Measurements from ENCODE around the gene THRAP3. TPM values are rescaled to one million over a fixed set of nuclear protein-coding genes. Genes with fewer than 3 reads are reported as not detected.

The THRAP3 gene
- polyA plus RNA-seq, 1 experiment, result 45.8 TPM

GRCh38 chr1:36273024-36273423 lies 48.8 kb downstream of the THRAP3 start:
- ChIA-PET CTCF (interaction anchor here (1.1 kb wide), 1 partner anchor 124 kb away, joined by 3 read pairs; the partner anchor contains the start of gene TRAPPC3), POLR2A (no interaction called here)
- no peak for TF ChIP-seq CTCF (IDR thresholded peaks at IDR 0.05; ENCODE audit: insufficient read depth, low read depth, low read length)
- peaks cover 7% of the 10 kb centered on the region for H3K36me3 ChIP-seq (ENCODE audit: control insufficient read depth, insufficient read depth, low read length)
- no peaks in the 10 kb centered on the region for H3K27me3 ChIP-seq (ENCODE audit: control insufficient read depth, insufficient read depth, low read length)
- no peak overlapping the region for H3K4me3 ChIP-seq (ENCODE audit: low read depth, low read length)
- no peak for DNase-seq (ENCODE audit: low read depth)

- DNase-seq (ENCODE audit: low read depth), result no peak
- TF ChIP-seq CTCF (IDR thresholded peaks at IDR 0.05; ENCODE audit: insufficient read depth, low read depth, low read length), result no peak
- POLR2A ChIA-PET, result no interaction called here
- CTCF ChIA-PET, result interaction anchor here (0.6 to 0.9 kb wide), 2 partner anchors 30 to 32 kb away, joined by 3 read pairs; no protein-coding TSS in a partner anchor
- Histone ChIP-seq H3K4me3 (ENCODE audit: low read depth, low read length) (no peak overlapping the region), H3K36me3 (ENCODE audit: control insufficient read depth, insufficient read depth, low read length) (peaks cover 5% of the 10 kb centered on the region), H3K27me3 (ENCODE audit: control insufficient read depth, insufficient read depth, low read length) (no peaks in the 10 kb centered on the region)
Observed at GRCh38 chr1:36274201-36274600, 50.0 kb downstream of the THRAP3 start.

GRCh38 chr1:36276688-36277087 lies 52.4 kb downstream of the THRAP3 start:
- Histone ChIP-seq H3K27me3 (ENCODE audit: control insufficient read depth, insufficient read depth, low read length) (no peaks in the 10 kb centered on the region), H3K36me3 (ENCODE audit: control insufficient read depth, insufficient read depth, low read length) (peaks cover 1% of the 10 kb centered on the region; the same call in 1 of the 2 replicates), H3K4me3 (ENCODE audit: low read depth, low read length) (no peak overlapping the region)
- no peak for TF ChIP-seq CTCF (IDR thresholded peaks at IDR 0.05; ENCODE audit: insufficient read depth, low read depth, low read length)
- POLR2A ChIA-PET, result no interaction called here
- DNase-seq (ENCODE audit: low read depth), result no peak
- CTCF ChIA-PET, result interaction anchor here (1.8 kb wide), 1 partner anchor 9 kb away, joined by 5 read pairs; no protein-coding TSS in a partner anchor

GRCh38 chr1:36279110-36279788 lies 55.0 kb downstream of the THRAP3 start:
- TF ChIP-seq CTCF (IDR thresholded peaks at IDR 0.05; ENCODE audit: insufficient read depth, low read depth, low read length), result no peak
- DNase-seq (ENCODE audit: low read depth), result no peak
- ChIA-PET CTCF (interaction anchor here (1.4 to 1.7 kb wide), 3 partner anchors 10 to 91 kb away, joined by 3 to 5 read pairs (median 3); no protein-coding TSS in a partner anchor), POLR2A (interaction anchor here (0.6 kb wide), 1 partner anchor 164 kb away, joined by 3 read pairs; no protein-coding TSS in a partner anchor)
- Histone ChIP-seq H3K27me3 (ENCODE audit: control insufficient read depth, insufficient read depth, low read length) (no peaks in the 10 kb centered on the region), H3K36me3 (ENCODE audit: control insufficient read depth, insufficient read depth, low read length) (no peaks in the 10 kb centered on the region; the same call in 1 of the 2 replicates), H3K4me3 (ENCODE audit: low read depth, low read length) (no peak overlapping the region)

GRCh38 chr1:36279789-36280296 lies 55.6 kb downstream of the THRAP3 start:
- no peak for TF ChIP-seq CTCF (IDR thresholded peaks at IDR 0.05; ENCODE audit: insufficient read depth, low read depth, low read length)
- ChIA-PET POLR2A (no interaction called here), CTCF (interaction anchor here (1.4 to 1.7 kb wide), 4 partner anchors 11 to 130 kb away, joined by 3 to 5 read pairs (median 4); partner anchors contain the start of gene TRAPPC3)

More at GRCh38 chr1:36279789-36280296, 55.6 kb downstream of the THRAP3 start:
- Histone ChIP-seq H3K4me3 (ENCODE audit: low read depth, low read length) (no peak overlapping the region), H3K27me3 (ENCODE audit: control insufficient read depth, insufficient read depth, low read length) (no peaks in the 10 kb centered on the region), H3K36me3 (ENCODE audit: control insufficient read depth, insufficient read depth, low read length) (no peaks in the 10 kb centered on the region; the same call in 1 of the 2 replicates)
- DNase-seq (ENCODE audit: low read depth), result no peak

All from BJ (cell line).